Adrenal gland (tissue), 12 donors: ENCODE data around the gene SIL1. TPM values are rescaled to one million over a fixed set of nuclear protein-coding genes. Genes with fewer than 3 reads are reported as not detected.

Source experiments
- DNase-seq, 7 donors: peaks; one replicate each; pipeline ENCODE4 v3.0.0-alpha.2; 2019 to 2020
- H3K27ac ChIP-seq, 5 donors: fragments of 200-600 bp; sonication (generic) in 4 of 5; 1 replicate in 3 of 5; 2 replicates in 2 of 5; pipeline versions ENCODE4 v1.5.1 to v1.8.0; 2016 to 2020; ENCODE audit warnings: mild to moderate bottlenecking in 1 of 5
- H3K27me3 ChIP-seq: fragments of 200-600 bp; 2 replicates; pipeline ENCODE4 v1.8.0; 2021
- H3K36me3 ChIP-seq, 2 donors: fragments of 200-600 bp; replicated peaks in 1 of 2; 1 replicate in 1 of 2; 2 replicates in 1 of 2; pipeline versions ENCODE4 v1.5.1 to v1.8.0; 2018 to 2022
- H3K4me1 ChIP-seq, 2 donors: fragments of 200-600 bp; replicated peaks in 1 of 2; 1 replicate in 1 of 2; 2 replicates in 1 of 2; pipeline versions ENCODE4 v1.5.1 to v1.8.0; 2018 to 2021
- H3K4me3 ChIP-seq, 4 donors: fragments of 200-600 bp; sonication (generic) in 3 of 4; one replicate each; pipeline ENCODE4 v1.5.1; 2016 to 2018
- H3K9me3 ChIP-seq, 3 donors: fragments of 200-600 bp; sonication (generic) in 1 of 3; replicated peaks in 1 of 3; 1 replicate in 2 of 3; 2 replicates in 1 of 3; pipeline versions ENCODE4 v1.5.1 to v1.8.0; 2016 to 2021
- POLR2A ChIP-seq, 2 donors: fragments of 450-650 bp; IDR thresholded peaks; one replicate each; pipeline ENCODE4 v1.6.1; 2017; ENCODE audit warnings: antibody characterized with exemption in 2 of 2, mild to moderate bottlenecking in 2 of 2, moderate library complexity in 1 of 2
- WGBS, 4 donors: extraction: QIAGEN DNeasy Blood & Tissue Kit in 2 of 4; methylation state at CpG; one replicate each; pipeline versions ENCODE4 v1.1.5 to v1.1.7; 2013 to 2017; 5-methylcytosine and 5-hydroxymethylcytosine counted together
- intact Hi-C, 2 donors: fragments of 100-400 bp; cut with DNase I; formaldehyde crosslinking; loops; one replicate each; pipeline versions ENCODE4 v1.14.1 to v1.15.0; 2022 to 2023
- polyA plus RNA-seq, 3 donors: library from polyadenylated mRNA; stranded (reverse); fragments of 200-250 nt in 2 of 3; fragments of 350-450 nt in 1 of 3; fragmentation: Illumina TruSeq in 1 of 3; extraction: RNeasy Lipid Tissue Mini Kit (QIAGEN cat#74804) in 1 of 3; gene quantifications; one replicate each; pipeline ENCODE4 v1.2.3, GENCODE V29; 2013 to 2014
- total RNA-seq, 9 donors: library from RNA; depleted of rRNA in 4 of 9; stranded (reverse); fragments of >200 nt in 4 of 9; fragments of 120-200 nt in 1 of 9; fragmentation: NEBNext Ultra II Directional in 1 of 9; extraction: Animal tissue kit (Norgen Biotek cat#: 25700) in 1 of 9; gene quantifications; one replicate each; pipeline versions ENCODE4 v1.1.0 to v1.2.4, GENCODE V29; 2013 to 2023
- TF ChIP-seq, protein P1 (sequence below), 6 experiments: fragments of 450-650 bp in 4 of 6; fragments of 200-600 bp in 2 of 6; sonication (generic) in 1 of 6; IDR thresholded peaks; 1 replicate in 5 of 6; 2 replicates in 1 of 6; pipeline versions ENCODE4 v1.5.1 to v1.8.0; 2016 to 2021; ENCODE audit warnings: antibody characterized with exemption in 6 of 6, mild to moderate bottlenecking in 2 of 6, moderate library complexity in 1 of 6
- donor health status: healthy with polysubstance abuse.
- donor health status: Bipolar disorder and iron deficiency.
- donor health status: DM: yes; HTN: yes; CAD: no.
- donor health status: DM: no; HTN: no; CAD: no.
- donor health status: DM: no; HTN: no; CAD: no.
- donor health status: DM: yes; HTN: yes; CAD: no.

Gene SIL1
- total and polyA plus RNA-seq, 12 donors = 81.9 to 313 (median 142) TPM

- 82 to 89% (median 86%) methylated on average over 4 of the region's 4 CpGs for WGBS, 4 donors
- H3K27ac ChIP-seq = no peak overlapping the region
- no peak for DNase-seq
- no peaks in the 10 kb centered on the region for H3K9me3 ChIP-seq
- TF ChIP-seq POLR2A (IDR thresholded peaks at IDR 0.05) = no peak
- intact Hi-C loops = no loop called here
- H3K36me3 ChIP-seq = no peaks in the 10 kb centered on the region
- no peaks in the 10 kb centered on the region for H3K4me1 ChIP-seq
- H3K27me3 ChIP-seq = no peaks in the 10 kb centered on the region
- no peak overlapping the region for H3K4me3 ChIP-seq
Measured at GRCh38 chr5:139210585-139210984, 12.4 kb upstream of the SIL1 start.

GRCh38 chr5:139207297-139208000 lies 9.3 kb upstream of the SIL1 start:
- Histone ChIP-seq H3K4me1 (no peaks in the 10 kb centered on the region), H3K9me3 (no peaks in the 10 kb centered on the region), H3K27me3 (no peaks in the 10 kb centered on the region), H3K27ac (no peak overlapping the region), H3K4me3 (no peak overlapping the region), H3K36me3 (no peaks in the 10 kb centered on the region)
- no peak for DNase-seq
- TF ChIP-seq, protein P1, sequence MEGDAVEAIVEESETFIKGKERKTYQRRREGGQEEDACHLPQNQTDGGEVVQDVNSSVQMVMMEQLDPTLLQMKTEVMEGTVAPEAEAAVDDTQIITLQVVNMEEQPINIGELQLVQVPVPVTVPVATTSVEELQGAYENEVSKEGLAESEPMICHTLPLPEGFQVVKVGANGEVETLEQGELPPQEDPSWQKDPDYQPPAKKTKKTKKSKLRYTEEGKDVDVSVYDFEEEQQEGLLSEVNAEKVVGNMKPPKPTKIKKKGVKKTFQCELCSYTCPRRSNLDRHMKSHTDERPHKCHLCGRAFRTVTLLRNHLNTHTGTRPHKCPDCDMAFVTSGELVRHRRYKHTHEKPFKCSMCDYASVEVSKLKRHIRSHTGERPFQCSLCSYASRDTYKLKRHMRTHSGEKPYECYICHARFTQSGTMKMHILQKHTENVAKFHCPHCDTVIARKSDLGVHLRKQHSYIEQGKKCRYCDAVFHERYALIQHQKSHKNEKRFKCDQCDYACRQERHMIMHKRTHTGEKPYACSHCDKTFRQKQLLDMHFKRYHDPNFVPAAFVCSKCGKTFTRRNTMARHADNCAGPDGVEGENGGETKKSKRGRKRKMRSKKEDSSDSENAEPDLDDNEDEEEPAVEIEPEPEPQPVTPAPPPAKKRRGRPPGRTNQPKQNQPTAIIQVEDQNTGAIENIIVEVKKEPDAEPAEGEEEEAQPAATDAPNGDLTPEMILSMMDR (IDR thresholded peaks at IDR 0.05) = no peak
- no peak for TF ChIP-seq POLR2A (IDR thresholded peaks at IDR 0.05)
- WGBS, 4 donors = 91 to 95% (median 94%) methylated on average over 3 of the region's 3 CpGs
- intact Hi-C loops = loop anchor here in 1 of 2 donors (10.0 kb wide), 1 partner anchor 47 kb away; no protein-coding TSS in a partner anchor

DNA sequence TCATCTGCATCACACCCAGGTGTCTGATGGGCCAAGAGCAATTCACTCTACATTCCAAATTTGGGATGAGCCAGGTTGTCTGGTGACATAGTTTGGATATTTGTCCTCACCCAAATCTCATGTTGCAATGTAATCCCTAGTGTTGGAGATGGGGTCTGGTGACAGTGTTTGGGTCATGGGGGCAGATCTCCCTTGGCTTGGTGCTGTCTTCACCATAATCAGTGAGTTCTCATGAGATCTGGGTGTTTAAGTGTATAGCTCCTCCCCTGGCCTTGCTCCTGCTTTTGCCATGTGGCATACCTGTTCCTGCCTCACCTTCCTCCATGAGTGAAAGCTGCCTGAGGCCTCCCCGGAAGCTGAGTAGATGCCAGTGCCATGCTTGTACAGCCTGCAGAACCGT lies 7.4 kb upstream of the SIL1 start:
- no peak for TF ChIP-seq POLR2A (IDR thresholded peaks at IDR 0.05)
- TF ChIP-seq, protein P1 (IDR thresholded peaks at IDR 0.05) = no peak
- Histone ChIP-seq H3K36me3 (no peaks in the 10 kb centered on the region), H3K27me3 (no peaks in the 10 kb centered on the region), H3K27ac (no peak overlapping the region), H3K4me1 (no peaks in the 10 kb centered on the region), H3K4me3 (no peak overlapping the region), H3K9me3 (no peaks in the 10 kb centered on the region)
- no peak for DNase-seq
- WGBS, 4 donors = 85 to 100% (median 91%) methylated on average over 2 of the region's 2 CpGs
- intact Hi-C loops = loop anchor here in 1 of 2 donors (10.0 kb wide), 1 partner anchor 49 kb away; no protein-coding TSS in a partner anchor

DNA sequence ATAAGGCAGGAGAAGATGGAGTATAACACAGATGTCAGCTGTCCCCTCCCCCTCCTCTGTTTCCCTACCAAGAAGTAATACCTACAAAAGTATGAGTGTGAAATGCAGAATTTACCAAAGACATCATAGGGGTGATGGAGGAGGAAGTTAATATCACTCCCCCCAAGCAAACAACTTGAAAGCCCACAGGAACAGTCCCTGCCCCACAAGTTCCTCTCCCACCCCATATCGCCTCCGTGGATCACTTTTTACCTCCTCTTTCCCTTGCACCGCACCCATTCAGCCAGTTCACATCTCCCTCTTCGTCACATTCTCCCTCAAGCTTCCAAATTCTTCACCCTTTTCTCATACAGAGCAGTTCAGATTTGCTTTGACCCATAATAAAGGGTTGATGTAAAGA lies 7.0 kb upstream of the SIL1 start:
- H3K4me1 ChIP-seq = no peaks in the 10 kb centered on the region
- WGBS, 4 donors = 79 to 91% (median 83%) methylated on average over 4 of the region's 4 CpGs
- no peak overlapping the region for H3K27ac ChIP-seq
- no peaks in the 10 kb centered on the region for H3K9me3 ChIP-seq
- DNase-seq = no peak
- TF ChIP-seq, protein P1 (IDR thresholded peaks at IDR 0.05) = no peak
- TF ChIP-seq POLR2A (IDR thresholded peaks at IDR 0.05) = no peak
- no peak overlapping the region for H3K4me3 ChIP-seq
- intact Hi-C loops = loop anchor here in 1 of 2 donors (10.0 kb wide), 1 partner anchor 50 kb away; no protein-coding TSS in a partner anchor
- no peaks in the 10 kb centered on the region for H3K27me3 ChIP-seq
- H3K36me3 ChIP-seq = no peaks in the 10 kb centered on the region

DNA sequence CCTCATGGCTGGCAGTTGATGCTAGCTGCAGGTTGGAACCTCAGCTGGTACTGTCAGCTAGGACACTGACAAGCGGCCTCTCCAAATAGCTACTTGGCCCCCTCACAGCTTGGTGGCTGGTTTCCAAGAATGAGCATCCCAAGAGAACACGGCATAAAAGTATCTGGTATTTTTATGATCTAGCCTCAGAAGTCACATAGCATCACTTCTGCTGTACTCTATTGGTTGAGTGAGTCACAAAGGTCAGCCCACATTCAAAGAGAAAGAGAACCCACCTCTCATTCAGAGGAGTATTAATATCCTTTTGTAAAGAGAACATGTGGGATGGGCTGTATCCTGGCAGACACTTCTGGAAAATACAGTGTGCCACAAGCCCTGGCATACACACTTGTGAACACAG lies 6.0 kb upstream of the SIL1 start:
- Histone ChIP-seq H3K36me3 (no peaks in the 10 kb centered on the region), H3K9me3 (no peaks in the 10 kb centered on the region), H3K4me1 (peaks cover 0 to under 1% of the 10 kb centered on the region in 2 donors), H3K4me3 (no peak overlapping the region), H3K27me3 (no peaks in the 10 kb centered on the region), H3K27ac (no peak overlapping the region)
- no peak for DNase-seq
- no peak for TF ChIP-seq POLR2A (IDR thresholded peaks at IDR 0.05)
- TF ChIP-seq, protein P1 (IDR thresholded peaks at IDR 0.05) = no peak
- WGBS, 4 donors = 58 to 83% (median 78%) methylated on average over 1 to 2 of the region's 2 CpGs
- intact Hi-C loops = loop anchor here in 1 of 2 donors (10.0 kb wide), 1 partner anchor 51 kb away; no protein-coding TSS in a partner anchor
